Prostate gland (tissue), 2 donors: ENCODE measurements around the gene FCRL1. TPM values are rescaled to one million over a fixed set of nuclear protein-coding genes. Genes with fewer than 3 reads are reported as not detected.

ENCODE experiments used
- DNase-seq: peaks from one replicate; pipeline ENCODE4 v3.0.0-alpha.2; 2019; ENCODE audit warnings: low spot score
- H3K27ac ChIP-seq, 2 donors: fragments of 200-600 bp; sonication (generic); 2 replicates each; pipeline ENCODE4 v1.5.1; 2017 to 2019
- H3K27me3 ChIP-seq: fragments of 200-600 bp; sonication (generic); replicated peaks from 2 replicates; pipeline ENCODE4 v1.5.1; 2019; ENCODE audit not compliant: insufficient read depth
- H3K36me3 ChIP-seq, 2 donors: fragments of 200-600 bp; sonication (generic); 1 replicate in 1 of 2; 2 replicates in 1 of 2; pipeline versions ENCODE4 v1.5.1 to v1.8.1; 2017 to 2019
- H3K4me1 ChIP-seq: fragments of 200-600 bp; sonication (generic); replicated peaks from 2 replicates; pipeline ENCODE4 v1.5.1; 2019
- H3K4me3 ChIP-seq, 2 donors: fragments of 200-600 bp; sonication (generic); 2 replicates each; pipeline ENCODE4 v1.5.1; 2017 to 2019
- H3K9me3 ChIP-seq: fragments of 200-600 bp; sonication (generic); 2 replicates; pipeline ENCODE4 v1.5.1; 2017
- POLR2A ChIP-seq: fragments of 450-650 bp; IDR thresholded peaks from one replicate; pipeline ENCODE4 v1.6.1; 2016; ENCODE audit warnings: antibody characterized with exemption, mild to moderate bottlenecking
- POLR2AphosphoS5 ChIP-seq: sonication (generic); formaldehyde crosslinking; IDR thresholded peaks from one replicate; pipeline ENCODE4 v1.6.1; 2017; ENCODE audit warnings: antibody characterized with exemption
- WGBS: methylation state at CpG from one replicate; pipeline ENCODE4 v1.1.5; 2018; 5-methylcytosine and 5-hydroxymethylcytosine counted together
- intact Hi-C: fragments of 100-400 bp; cut with DNase I; formaldehyde crosslinking; loops from one replicate; pipeline ENCODE4 v1.14.2; 2022
- total RNA-seq, 2 donors: library from RNA; depleted of rRNA; stranded (reverse); fragments of >200 nt; gene quantifications; one replicate each; pipeline ENCODE4 v1.1.0, GENCODE V29; 2016
- TF ChIP-seq, protein P1 (sequence below), 4 experiments: fragments of 200-600 bp in 2 of 4; fragments of 450-650 bp in 2 of 4; sonication (generic) in 2 of 4; IDR thresholded peaks; 1 replicate in 3 of 4; 2 replicates in 1 of 4; pipeline ENCODE4 v1.5.1; 2016 to 2019; ENCODE audit warnings: antibody characterized with exemption in 4 of 4, mild to moderate bottlenecking in 2 of 4, moderate library complexity in 2 of 4

FCRL1 gene
- total RNA-seq, 2 donors from 2014 or later: 0.09 TPM; not detected in 1

DNA sequence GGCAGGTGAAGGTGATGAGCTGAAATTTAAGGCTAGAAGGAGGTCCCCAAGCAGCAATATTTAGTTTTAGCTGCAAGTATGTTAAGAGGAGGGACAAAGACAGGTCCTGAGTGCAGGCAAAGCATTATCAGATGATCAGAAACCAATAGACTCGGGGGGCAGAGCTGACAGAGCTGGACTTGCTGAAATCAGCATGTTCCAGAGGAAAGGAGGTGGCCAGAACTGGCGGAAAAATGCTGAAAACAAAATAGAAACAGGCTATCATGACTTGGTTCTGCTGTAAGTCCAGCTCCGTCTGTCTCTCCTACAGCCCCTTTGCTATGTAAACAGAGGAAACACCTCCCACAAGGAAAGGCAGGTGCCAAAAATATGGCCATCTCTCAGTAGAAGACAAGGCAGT is 21.8 kb upstream of the FCRL1 start, which contains the start of gene CD5L:
CD5L (minus strand) TSS at position 101 of the 400 bp plus-strand sequence. CDS start 107 bp downstream, outside the sequence.
- H3K9me3 ChIP-seq: no peaks in the 10 kb centered on the region
- H3K27me3 ChIP-seq: no peaks in the 10 kb centered on the region
- no peaks in the 10 kb centered on the region for H3K36me3 ChIP-seq
- no peak for DNase-seq
- no peaks in the 10 kb centered on the region for H3K4me1 ChIP-seq
- H3K4me3 ChIP-seq: no peak within 1 kb of the TSS
- 49% methylated on average over 3 of the region's 3 CpGs for WGBS
- intact Hi-C loops: no loop called here
- no peak within 1 kb of the TSS for H3K27ac ChIP-seq
- TF ChIP-seq, protein P1, sequence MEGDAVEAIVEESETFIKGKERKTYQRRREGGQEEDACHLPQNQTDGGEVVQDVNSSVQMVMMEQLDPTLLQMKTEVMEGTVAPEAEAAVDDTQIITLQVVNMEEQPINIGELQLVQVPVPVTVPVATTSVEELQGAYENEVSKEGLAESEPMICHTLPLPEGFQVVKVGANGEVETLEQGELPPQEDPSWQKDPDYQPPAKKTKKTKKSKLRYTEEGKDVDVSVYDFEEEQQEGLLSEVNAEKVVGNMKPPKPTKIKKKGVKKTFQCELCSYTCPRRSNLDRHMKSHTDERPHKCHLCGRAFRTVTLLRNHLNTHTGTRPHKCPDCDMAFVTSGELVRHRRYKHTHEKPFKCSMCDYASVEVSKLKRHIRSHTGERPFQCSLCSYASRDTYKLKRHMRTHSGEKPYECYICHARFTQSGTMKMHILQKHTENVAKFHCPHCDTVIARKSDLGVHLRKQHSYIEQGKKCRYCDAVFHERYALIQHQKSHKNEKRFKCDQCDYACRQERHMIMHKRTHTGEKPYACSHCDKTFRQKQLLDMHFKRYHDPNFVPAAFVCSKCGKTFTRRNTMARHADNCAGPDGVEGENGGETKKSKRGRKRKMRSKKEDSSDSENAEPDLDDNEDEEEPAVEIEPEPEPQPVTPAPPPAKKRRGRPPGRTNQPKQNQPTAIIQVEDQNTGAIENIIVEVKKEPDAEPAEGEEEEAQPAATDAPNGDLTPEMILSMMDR (IDR thresholded peaks at IDR 0.05): no peak
- no peak for TF ChIP-seq POLR2A
- TF ChIP-seq POLR2AphosphoS5: no peak

DNA sequence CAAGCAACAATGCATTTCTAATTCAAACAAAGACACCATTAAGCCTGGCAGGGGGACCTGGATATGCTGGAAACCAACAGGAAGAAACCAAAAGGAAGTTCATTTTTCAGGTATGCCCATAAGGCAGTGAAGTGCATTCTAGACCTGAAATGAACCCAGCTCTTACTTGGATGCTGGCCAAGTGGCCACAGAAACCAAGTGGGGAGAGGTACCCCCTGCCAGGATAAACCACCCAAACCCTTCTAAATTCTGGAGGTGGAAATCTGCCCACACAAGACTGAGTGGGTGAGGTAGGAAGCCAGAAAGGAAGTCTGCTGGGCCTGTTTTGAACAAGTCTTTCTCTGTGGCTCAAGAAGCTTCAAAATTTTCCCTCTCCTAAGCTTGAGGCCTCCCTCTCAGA is 19.0 kb upstream of the FCRL1 start:
- no peak overlapping the region for H3K4me3 ChIP-seq
- no peak overlapping the region for H3K27ac ChIP-seq
- intact Hi-C loops: no loop called here
- H3K9me3 ChIP-seq: no peaks in the 10 kb centered on the region
- H3K36me3 ChIP-seq: no peaks in the 10 kb centered on the region
- no peak for DNase-seq
- H3K27me3 ChIP-seq: no peaks in the 10 kb centered on the region
- no peak for TF ChIP-seq POLR2AphosphoS5
- H3K4me1 ChIP-seq: no peaks in the 10 kb centered on the region

DNA sequence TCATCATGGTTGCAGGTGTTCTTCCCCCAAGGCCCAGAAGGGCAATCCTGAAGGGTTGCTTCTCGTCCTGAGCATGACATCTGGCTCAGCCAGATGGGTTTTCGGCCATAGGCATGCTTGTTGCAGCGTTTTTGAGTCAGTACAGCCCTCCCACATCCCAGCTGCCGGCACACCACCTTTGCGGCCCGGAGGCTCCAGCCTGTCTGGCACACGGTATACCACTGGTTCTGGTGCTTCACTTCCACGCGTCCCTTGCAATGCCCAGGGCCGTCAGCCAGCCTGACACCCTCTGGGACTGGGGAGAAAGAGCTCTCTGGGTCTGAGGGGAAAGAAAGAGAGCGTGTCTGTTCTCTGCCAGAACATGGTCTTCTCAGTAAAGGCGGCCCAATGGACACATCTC is 14.5 kb upstream of the FCRL1 start:
- H3K27ac ChIP-seq: no peak overlapping the region
- no peak for DNase-seq
- no peaks in the 10 kb centered on the region for H3K27me3 ChIP-seq
- no peaks in the 10 kb centered on the region for H3K4me1 ChIP-seq
- no peaks in the 10 kb centered on the region for H3K36me3 ChIP-seq
- TF ChIP-seq, protein P1 (IDR thresholded peaks at IDR 0.05): no peak
- no peak for TF ChIP-seq POLR2A
- no peak for TF ChIP-seq POLR2AphosphoS5
- H3K4me3 ChIP-seq: no peak overlapping the region
- whole genome bisulfite sequencing: 75% methylated on average over 12 of the region's 12 CpGs
- intact Hi-C loops: no loop called here
- H3K9me3 ChIP-seq: no peaks in the 10 kb centered on the region

DNA sequence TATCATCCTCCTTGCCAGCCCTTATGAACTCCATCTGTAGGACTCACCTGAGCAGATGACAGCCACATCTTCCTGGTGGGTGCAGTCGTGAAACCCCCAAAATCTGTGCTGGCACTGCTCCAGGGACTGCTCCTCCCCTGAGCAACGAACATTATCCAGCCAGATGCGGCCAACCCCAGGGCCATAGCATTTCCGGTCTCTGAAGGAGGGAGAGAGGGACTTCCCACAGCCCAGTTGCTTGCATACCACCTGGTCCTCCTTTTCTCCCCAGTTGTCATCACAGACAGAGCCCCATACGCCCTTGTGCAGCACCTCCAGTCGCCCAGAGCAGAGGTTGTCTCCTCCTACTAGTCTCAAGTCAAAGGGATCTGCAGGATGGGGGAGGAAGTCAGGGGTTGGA is 13.2 kb upstream of the FCRL1 start:
- H3K9me3 ChIP-seq: no peaks in the 10 kb centered on the region
- no peak for TF ChIP-seq POLR2AphosphoS5
- TF ChIP-seq POLR2A: no peak
- TF ChIP-seq, protein P1 (IDR thresholded peaks at IDR 0.05): no peak
- no peak for DNase-seq
- H3K4me1 ChIP-seq: no peaks in the 10 kb centered on the region
- H3K36me3 ChIP-seq: no peaks in the 10 kb centered on the region
- no peak overlapping the region for H3K4me3 ChIP-seq
- intact Hi-C loops: no loop called here
- 87% methylated on average over 6 of the region's 6 CpGs for WGBS
- no peak overlapping the region for H3K27ac ChIP-seq
- no peaks in the 10 kb centered on the region for H3K27me3 ChIP-seq

DNA sequence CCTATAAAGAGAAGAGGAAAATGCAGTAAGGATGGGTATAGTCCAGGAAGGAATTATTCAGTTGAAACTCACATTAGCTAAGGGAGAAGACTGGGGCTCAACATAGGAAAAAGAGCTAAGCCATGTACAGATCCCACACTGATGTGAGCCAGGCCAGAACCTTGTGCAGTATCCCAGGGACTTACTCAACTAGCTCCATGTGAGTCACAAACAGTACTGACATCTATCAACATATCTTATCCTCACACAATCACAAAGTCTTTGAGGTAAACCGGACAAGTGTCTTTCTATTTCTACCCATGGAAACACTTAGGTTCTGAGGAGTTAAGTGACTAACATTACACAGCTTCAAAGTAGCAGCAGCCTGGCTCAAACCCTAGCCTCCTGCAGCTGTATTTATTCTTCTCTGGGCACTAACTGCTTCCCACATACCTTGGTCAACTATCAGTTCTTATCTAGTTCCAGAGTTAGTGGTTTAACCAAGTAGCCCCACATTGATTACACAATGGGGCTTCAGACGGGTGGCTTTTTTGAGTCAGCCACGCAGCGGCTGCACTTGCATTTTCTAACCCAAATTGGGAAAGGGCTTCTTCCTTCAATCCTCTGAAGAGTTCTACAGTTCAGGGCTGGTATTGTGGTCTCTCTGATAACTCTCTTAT is 12.2 kb upstream of the FCRL1 start:
- no peak for DNase-seq
- 59% methylated on average over 4 of the region's 4 CpGs for WGBS
- no peaks in the 10 kb centered on the region for H3K27me3 ChIP-seq
- TF ChIP-seq POLR2AphosphoS5 (no peak), POLR2A (no peak)
- TF ChIP-seq, protein P1 (IDR thresholded peaks at IDR 0.05): no peak
- intact Hi-C loops: no loop called here
- H3K27ac ChIP-seq: no peak overlapping the region
- no peaks in the 10 kb centered on the region for H3K4me1 ChIP-seq
- no peaks in the 10 kb centered on the region for H3K36me3 ChIP-seq
- H3K9me3 ChIP-seq: no peaks in the 10 kb centered on the region
- no peak overlapping the region for H3K4me3 ChIP-seq
